Trophoblast cell (in vitro differentiated cells and primary cell): Measurements from ENCODE around the gene SLC7A4.
"Not testable (repeated sequence)": the region's sequence is repeated elsewhere in the genome, so short reads cannot be mapped to it uniquely, and the experiment has no call there.

Experiments used
- DNase-seq, 2 donors: peaks; one replicate each; pipeline ENCODE4 v3.0.0-alpha.2; 2016
- H2AFZ ChIP-seq: 2 replicates; pipeline ENCODE4 v1.6.1; 2013; ENCODE audit warnings: low read length, moderate library complexity, mild to moderate bottlenecking; ENCODE audit not compliant: insufficient read depth, poor library complexity
- H2AK5ac ChIP-seq: 2 replicates; pipeline ENCODE4 v1.6.1; 2013; ENCODE audit warnings: mild to moderate bottlenecking, low read length
- H2BK120ac ChIP-seq: 2 replicates; pipeline ENCODE4 v1.6.1; 2013; ENCODE audit warnings: low read length, mild to moderate bottlenecking, moderate library complexity; ENCODE audit not compliant: insufficient read depth, poor library complexity
- H2BK12ac ChIP-seq: 2 replicates; pipeline ENCODE4 v1.6.1; 2013; ENCODE audit warnings: mild to moderate bottlenecking, low read length, moderate library complexity
- H2BK5ac ChIP-seq: 2 replicates; pipeline ENCODE4 v1.6.1; 2013; ENCODE audit warnings: low read length, low read depth, moderate library complexity, mild to moderate bottlenecking; ENCODE audit not compliant: poor library complexity
- H3K14ac ChIP-seq: 2 replicates; pipeline ENCODE4 v1.6.1; 2013; ENCODE audit warnings: mild to moderate bottlenecking, low read length
- H3K18ac ChIP-seq: 2 replicates; pipeline ENCODE4 v1.6.1; 2013; ENCODE audit warnings: mild to moderate bottlenecking, low read length
- H3K23ac ChIP-seq: 2 replicates; pipeline ENCODE4 v1.6.1; 2013; ENCODE audit warnings: low read length
- H3K27ac ChIP-seq: 2 replicates; pipeline ENCODE4 v1.5.1; 2013; ENCODE audit warnings: low read depth, mild to moderate bottlenecking, inconsistent platforms, low read length, moderate library complexity
- H3K27me3 ChIP-seq: 2 replicates; pipeline ENCODE4 v1.6.1; 2013; ENCODE audit warnings: inconsistent platforms, mild to moderate bottlenecking, low read length, moderate library complexity; ENCODE audit not compliant: insufficient read depth
- H3K36me3 ChIP-seq, 2 experiments: 1 replicate in 1 of 2; 2 replicates in 1 of 2; pipeline ENCODE4 v1.6.1; 2013; ENCODE audit warnings: low read length in 2 of 2, mild to moderate bottlenecking in 2 of 2, moderate library complexity in 1 of 2; ENCODE audit not compliant: insufficient read depth in 2 of 2, control insufficient read depth in 1 of 2
- H3K4ac ChIP-seq: 2 replicates; pipeline ENCODE4 v1.6.1; 2013; ENCODE audit warnings: low read depth, mild to moderate bottlenecking, low read length, moderate library complexity
- H3K4me1 ChIP-seq, 2 experiments: 1 replicate in 1 of 2; 2 replicates in 1 of 2; pipeline ENCODE4 v1.6.1; 2013; ENCODE audit warnings: low read length in 2 of 2, mild to moderate bottlenecking in 2 of 2, moderate library complexity in 1 of 2; ENCODE audit not compliant: insufficient read depth in 2 of 2, control insufficient read depth in 1 of 2
- H3K4me2 ChIP-seq: 2 replicates; pipeline ENCODE4 v1.6.1; 2013; ENCODE audit warnings: inconsistent platforms, mild to moderate bottlenecking, low read length, moderate library complexity
- H3K4me3 ChIP-seq: 2 replicates; pipeline ENCODE4 v1.5.1; 2013; ENCODE audit warnings: mild to moderate bottlenecking, low read depth, low read length, inconsistent platforms
- H3K79me1 ChIP-seq: one replicate; pipeline ENCODE4 v1.6.1; 2013; ENCODE audit warnings: low read length
- H3K79me2 ChIP-seq: 2 replicates; pipeline ENCODE4 v1.6.1; 2013; ENCODE audit warnings: low read length, mild to moderate bottlenecking; ENCODE audit not compliant: control insufficient read depth, insufficient read depth, poor library complexity
- H3K9ac ChIP-seq: 2 replicates; pipeline ENCODE4 v1.6.1; 2013; ENCODE audit warnings: mild to moderate bottlenecking, low read length
- H3K9me3 ChIP-seq: 2 replicates; pipeline ENCODE4 v1.6.1; 2013; ENCODE audit warnings: low read depth, mild to moderate bottlenecking, control low read depth, inconsistent platforms, low read length; ENCODE audit not compliant: insufficient read depth
- H4K12ac ChIP-seq: 2 replicates; pipeline ENCODE4 v1.6.1; 2013; ENCODE audit warnings: low read depth, mild to moderate bottlenecking, low read length, moderate library complexity
- H4K8ac ChIP-seq: 2 replicates; pipeline ENCODE4 v1.6.1; 2013; ENCODE audit warnings: low read depth, mild to moderate bottlenecking, low read length, moderate library complexity
- H4K91ac ChIP-seq: one replicate; pipeline ENCODE4 v1.6.1; 2013; ENCODE audit warnings: low read depth, mild to moderate bottlenecking, low read length, moderate library complexity
- WGBS: extraction: QIAGEN DNeasy Blood & Tissue Kit; methylation state at CpG from one replicate; pipeline ENCODE4 v1.1.7; 2013; ENCODE audit warnings: missing lambda C conversion rate; ENCODE audit not compliant: insufficient read length, insufficient coverage; ENCODE audit errors: extremely low coverage; 5-methylcytosine and 5-hydroxymethylcytosine counted together

SLC7A4 gene

GRCh38 chr22:21010426-21011113, 21.8 kb downstream of the SLC7A4 start:
- no peak overlapping the region for H3K9ac ChIP-seq

GRCh38 chr22:21009638-21010425, 22.5 kb downstream of the SLC7A4 start:
- Histone ChIP-seq H3K36me3 (no peaks in the 10 kb centered on the region), H3K27ac (no peak overlapping the region), H4K91ac (no peak overlapping the region), H3K14ac (no peak overlapping the region), H3K4ac (no peak overlapping the region), H3K4me2 (no peak overlapping the region), H3K4me1 (peaks cover 7 to 10% of the 10 kb centered on the region in 2 experiments), H4K8ac (no peak overlapping the region), H2BK120ac (no peak overlapping the region), H2BK12ac (no peak overlapping the region), H2AFZ (no peak overlapping the region), H3K4me3 (no peak overlapping the region), H3K9me3 (no peaks in the 10 kb centered on the region), H3K79me2 (no peaks in the 10 kb centered on the region), H3K27me3 (no peaks in the 10 kb centered on the region), H3K9ac (no peak overlapping the region), H3K23ac (no peak overlapping the region), H2AK5ac (no peak overlapping the region), H4K12ac (no peak overlapping the region), H3K79me1 (peaks cover 3% of the 10 kb centered on the region), H2BK5ac (no peak overlapping the region), H3K18ac (no peak overlapping the region)
- peak; percentile 38 to 79 for DNase-seq
- WGBS: no CpG with 5 or more reads among the region's 10 CpGs

More at GRCh38 chr22:21010426-21011113, 21.8 kb downstream of the SLC7A4 start:
- no peak overlapping the region for H2AK5ac ChIP-seq
- no peaks in the 10 kb centered on the region for H3K9me3 ChIP-seq
- H3K27me3 ChIP-seq: no peaks in the 10 kb centered on the region
- no peak overlapping the region for H2BK120ac ChIP-seq
- no peak overlapping the region for H2BK12ac ChIP-seq
- no peak overlapping the region for H4K91ac ChIP-seq
- H3K14ac ChIP-seq: no peak overlapping the region
- no CpG with 5 or more reads among the region's 3 CpGs for WGBS
- no peak overlapping the region for H3K18ac ChIP-seq
- H3K4ac ChIP-seq: no peak overlapping the region
- no peak overlapping the region for H3K4me3 ChIP-seq
- peaks cover 3% of the 10 kb centered on the region for H3K79me1 ChIP-seq
- no peak overlapping the region for H3K23ac ChIP-seq
- H2AFZ ChIP-seq: no peak overlapping the region
- no peak overlapping the region for H3K4me2 ChIP-seq
- no peak for DNase-seq
- no peak overlapping the region for H4K8ac ChIP-seq
- no peak overlapping the region for H3K27ac ChIP-seq
- no peak overlapping the region for H2BK5ac ChIP-seq
- no peak overlapping the region for H4K12ac ChIP-seq
- H3K79me2 ChIP-seq: no peaks in the 10 kb centered on the region
- H3K4me1 ChIP-seq: peaks cover 14 to 16% of the 10 kb centered on the region in 2 experiments
- H3K36me3 ChIP-seq: no peaks in the 10 kb centered on the region

GRCh38 chr22:21009208-21009607, 23.2 kb downstream of the SLC7A4 start:
- not testable (repeated sequence) for H4K12ac ChIP-seq, H3K4me2 ChIP-seq, H4K91ac ChIP-seq, H3K36me3 ChIP-seq, H4K8ac ChIP-seq, H3K79me2 ChIP-seq, H3K27ac ChIP-seq, DNase-seq, H3K9ac ChIP-seq, H3K18ac ChIP-seq, H2BK5ac ChIP-seq, H2AFZ ChIP-seq, H3K79me1 ChIP-seq, H3K4ac ChIP-seq, H2BK120ac ChIP-seq, H3K23ac ChIP-seq, H3K4me3 ChIP-seq, H2AK5ac ChIP-seq, H3K9me3 ChIP-seq, H2BK12ac ChIP-seq, H3K4me1 ChIP-seq, H3K27me3 ChIP-seq, H3K14ac ChIP-seq
- no CpG with 5 or more reads among the region's 13 CpGs for WGBS

GRCh38 chr22:21003782-21004181, 28.6 kb downstream of the SLC7A4 start:
- H4K12ac ChIP-seq: no peak overlapping the region
- H3K18ac ChIP-seq: no peak overlapping the region
- no peak overlapping the region for H2BK12ac ChIP-seq
- WGBS: no CpG with 5 or more reads among the region's 4 CpGs
- H4K8ac ChIP-seq: no peak overlapping the region
- H4K91ac ChIP-seq: no peak overlapping the region
- no peak overlapping the region for H3K27ac ChIP-seq
- H2BK5ac ChIP-seq: no peak overlapping the region
- peaks cover 14 to 20% of the 10 kb centered on the region in 2 experiments for H3K4me1 ChIP-seq
- H3K9me3 ChIP-seq: no peaks in the 10 kb centered on the region
- no peak overlapping the region for H3K4me2 ChIP-seq
- no peaks in the 10 kb centered on the region for H3K27me3 ChIP-seq
- no peak overlapping the region for H3K4me3 ChIP-seq
- no peak overlapping the region for H3K4ac ChIP-seq
- H3K14ac ChIP-seq: no peak overlapping the region
- H3K36me3 ChIP-seq: peaks cover 15 to 17% of the 10 kb centered on the region in 2 experiments
- no peak for DNase-seq
- no peak overlapping the region for H2BK120ac ChIP-seq
- H3K79me1 ChIP-seq: peaks cover 17% of the 10 kb centered on the region
- peaks cover 15% of the 10 kb centered on the region for H3K79me2 ChIP-seq
- no peak overlapping the region for H3K9ac ChIP-seq
- H2AFZ ChIP-seq: no peak overlapping the region
- no peak overlapping the region for H2AK5ac ChIP-seq
- H3K23ac ChIP-seq: no peak overlapping the region
